Mesendoderm (in vitro differentiated cells): ENCODE data around the gene SULT1A3.
"Not testable (repeated sequence)": the region's sequence is repeated elsewhere in the genome, so short reads cannot be mapped to it uniquely, and the experiment has no call there.

Experiments
- DNase-seq: peaks from one replicate; pipeline ENCODE4 v3.0.0; 2013
- H2AK5ac ChIP-seq: 2 replicates; pipeline ENCODE4 v1.6.1; 2013; ENCODE audit warnings: low read length, inconsistent platforms
- H2BK120ac ChIP-seq: 2 replicates; pipeline ENCODE4 v1.6.1; 2013; ENCODE audit warnings: low read depth, mild to moderate bottlenecking, low read length, moderate library complexity, mixed read lengths
- H2BK15ac ChIP-seq: replicated peaks from 2 replicates; pipeline ENCODE4 v1.6.1; 2013; ENCODE audit warnings: low read depth, mild to moderate bottlenecking, moderate library complexity
- H2BK5ac ChIP-seq: 2 replicates; pipeline ENCODE4 v1.6.1; 2013; ENCODE audit warnings: low read length, inconsistent platforms
- H3K18ac ChIP-seq: 2 replicates; pipeline ENCODE4 v1.6.1; 2013; ENCODE audit warnings: mild to moderate bottlenecking, low read length, mixed read lengths
- H3K23ac ChIP-seq: one replicate; pipeline ENCODE4 v1.6.1; 2013; ENCODE audit warnings: low read length
- H3K27ac ChIP-seq: 2 replicates; pipeline ENCODE4 v1.5.1; 2013; ENCODE audit warnings: low read depth, mild to moderate bottlenecking, inconsistent platforms, low read length, moderate library complexity
- H3K27me3 ChIP-seq: 2 replicates; pipeline ENCODE4 v1.6.1; 2013; ENCODE audit warnings: low read length, control low read depth, mild to moderate bottlenecking, inconsistent platforms; ENCODE audit not compliant: insufficient read depth, poor library complexity
- H3K36me3 ChIP-seq: 2 replicates; pipeline ENCODE4 v1.6.1; 2013; ENCODE audit warnings: low read length, inconsistent platforms; ENCODE audit not compliant: control insufficient read depth, insufficient read depth
- H3K4ac ChIP-seq: one replicate; pipeline ENCODE4 v1.6.1; 2013; ENCODE audit warnings: low read depth, mild to moderate bottlenecking, low read length, moderate library complexity
- H3K4me1 ChIP-seq: 2 replicates; pipeline ENCODE4 v1.6.1; 2013; ENCODE audit warnings: low read depth, low read length, inconsistent platforms; ENCODE audit not compliant: control insufficient read depth
- H3K4me2 ChIP-seq: 2 replicates; pipeline ENCODE4 v1.6.1; 2013; ENCODE audit warnings: low read length
- H3K4me3 ChIP-seq: 2 replicates; pipeline ENCODE4 v1.5.1; 2013; ENCODE audit warnings: mild to moderate bottlenecking, low read length
- H3K56ac ChIP-seq: one replicate; pipeline ENCODE4 v1.6.1; 2013; ENCODE audit warnings: low read length
- H3K79me1 ChIP-seq: 2 replicates; pipeline ENCODE4 v1.6.1; 2013; ENCODE audit warnings: low read length, inconsistent platforms
- H3K79me2 ChIP-seq: 2 replicates; pipeline ENCODE4 v1.6.1; 2013; ENCODE audit warnings: mild to moderate bottlenecking, low read length; ENCODE audit not compliant: control insufficient read depth, insufficient read depth
- H3K9ac ChIP-seq: 2 replicates; pipeline ENCODE4 v1.6.1; 2013; ENCODE audit warnings: low read length, inconsistent platforms
- H4K5ac ChIP-seq: one replicate; pipeline ENCODE4 v1.6.1; 2013; ENCODE audit warnings: low read length
- H4K8ac ChIP-seq: one replicate; pipeline ENCODE4 v1.6.1; 2013; ENCODE audit warnings: low read depth, mild to moderate bottlenecking, control low read depth, low read length, moderate library complexity
- WGBS: extraction: QIAGEN DNeasy Blood & Tissue Kit; methylation state at CpG from one replicate; pipeline ENCODE4 v1.1.7; 2013; ENCODE audit warnings: low lambda C conversion rate, missing lambda C conversion rate; ENCODE audit not compliant: insufficient coverage; ENCODE audit errors: extremely low coverage; 5-methylcytosine and 5-hydroxymethylcytosine counted together

The SULT1A3 gene

GRCh38 chr16:30197001-30197400, 2.1 kb upstream of the SULT1A3 start:
- no CpG with 5 or more reads among the region's 2 CpGs for WGBS
- DNase-seq, H3K18ac ChIP-seq, H4K5ac ChIP-seq, H3K27ac ChIP-seq, H3K56ac ChIP-seq, H2BK5ac ChIP-seq, H3K4me3 ChIP-seq, H4K8ac ChIP-seq, H2BK120ac ChIP-seq, H3K4me2 ChIP-seq, H3K36me3 ChIP-seq, H3K9ac ChIP-seq, H2BK15ac ChIP-seq, H3K79me2 ChIP-seq, H3K79me1 ChIP-seq, H3K4ac ChIP-seq, H3K23ac ChIP-seq, H2AK5ac ChIP-seq, H3K4me1 ChIP-seq, H3K27me3 ChIP-seq: not testable (repeated sequence)

GRCh38 chr16:30199608-30200343, 721 bp downstream of the SULT1A3 start:
- not testable (repeated sequence) for H3K27me3 ChIP-seq, H2BK15ac ChIP-seq, H3K79me1 ChIP-seq, H3K23ac ChIP-seq, H4K8ac ChIP-seq, H2AK5ac ChIP-seq, H3K79me2 ChIP-seq, H3K56ac ChIP-seq, H2BK5ac ChIP-seq, H3K4ac ChIP-seq, DNase-seq, H3K4me2 ChIP-seq, H2BK120ac ChIP-seq, H3K4me3 ChIP-seq, H3K27ac ChIP-seq, H3K36me3 ChIP-seq, H3K18ac ChIP-seq, H4K5ac ChIP-seq, H3K9ac ChIP-seq, H3K4me1 ChIP-seq
- WGBS: no CpG with 5 or more reads among the region's 15 CpGs

- H2BK5ac ChIP-seq, H3K36me3 ChIP-seq, H3K79me2 ChIP-seq, H3K4me1 ChIP-seq, H3K79me1 ChIP-seq, H3K56ac ChIP-seq, H3K27ac ChIP-seq, H4K8ac ChIP-seq, H3K23ac ChIP-seq, H2AK5ac ChIP-seq, H3K4me2 ChIP-seq, H3K4ac ChIP-seq, H3K4me3 ChIP-seq, H3K9ac ChIP-seq, DNase-seq, H4K5ac ChIP-seq, H3K18ac ChIP-seq, H2BK120ac ChIP-seq, H2BK15ac ChIP-seq, H3K27me3 ChIP-seq: not testable (repeated sequence)
- WGBS: no CpG with 5 or more reads among the region's 52 CpGs
These were observed 6.6 kb downstream of the SULT1A3 start for GRCh38 chr16:30205541-30206236.

- not testable (repeated sequence) for H4K8ac ChIP-seq, H3K79me1 ChIP-seq, H2BK15ac ChIP-seq, H3K4me2 ChIP-seq, H3K56ac ChIP-seq, H3K4me3 ChIP-seq, DNase-seq, H3K4me1 ChIP-seq, H4K5ac ChIP-seq, H2AK5ac ChIP-seq, H3K9ac ChIP-seq, H2BK5ac ChIP-seq, H2BK120ac ChIP-seq, H3K36me3 ChIP-seq, H3K27ac ChIP-seq, H3K27me3 ChIP-seq, H3K4ac ChIP-seq, H3K79me2 ChIP-seq, H3K18ac ChIP-seq, H3K23ac ChIP-seq
- WGBS: no CpG with 5 or more reads among the region's 33 CpGs
These were observed 7.2 kb downstream of the SULT1A3 start for GRCh38 chr16:30206252-30206651.

GRCh38 chr16:30207063-30207704, 8.1 kb downstream of the SULT1A3 start:
- no CpG with 5 or more reads among the region's 9 CpGs for WGBS
- H3K36me3 ChIP-seq, H3K79me1 ChIP-seq, H2BK15ac ChIP-seq, H3K4ac ChIP-seq, H3K9ac ChIP-seq, H4K5ac ChIP-seq, H3K4me2 ChIP-seq, H2BK5ac ChIP-seq, H3K27me3 ChIP-seq, H3K4me1 ChIP-seq, DNase-seq, H3K18ac ChIP-seq, H3K27ac ChIP-seq, H4K8ac ChIP-seq, H2AK5ac ChIP-seq, H3K4me3 ChIP-seq, H3K79me2 ChIP-seq, H2BK120ac ChIP-seq, H3K23ac ChIP-seq, H3K56ac ChIP-seq: not testable (repeated sequence)
